Measurements from ENCODE around the gene TMEM209. TPM values are rescaled to one million over a fixed set of nuclear protein-coding genes. Genes with fewer than 3 reads are reported as not detected.

Gene TMEM209
- total and polyA plus RNA-seq, 4 donors, result 4.5 to 10.1 (median 9.0) TPM

GRCh38 chr7:130149281-130150139, 55.7 kb downstream of the TMEM209 start (continued):
- no peak for TF ChIP-seq REST (IDR thresholded peaks at IDR 0.05)

GRCh38 chr7:130148561-130148960, 56.6 kb downstream of the TMEM209 start:
- DNase-seq (ENCODE audit: low spot score), result no peak
- no peaks in the 10 kb centered on the region for H3K27me3 ChIP-seq (ENCODE audit: control insufficient read depth in 4 of 4, insufficient read depth in 4 of 4, low read length in 3 of 4)
- no peak overlapping the region for H3K4me3 ChIP-seq (ENCODE audit: low read depth in 1 of 3, low read length in 3 of 3)
- H3K9me3 ChIP-seq (ENCODE audit: control insufficient read depth in 4 of 4, low read length in 3 of 4), result no peaks in the 10 kb centered on the region
- H3K27ac ChIP-seq (ENCODE audit: low read depth in 1 of 2, low read length in 2 of 2), result no peak overlapping the region
- H3K4me1 ChIP-seq (ENCODE audit: control insufficient read depth in 4 of 4, insufficient read depth in 4 of 4, low read length in 3 of 4), result peaks cover 0 to 2% (median 0%) of the 10 kb centered on the region in 4 donors
- no peaks in the 10 kb centered on the region for H3K36me3 ChIP-seq (ENCODE audit: control insufficient read depth in 4 of 4, insufficient read depth in 3 of 4, low read depth in 1 of 4, low read length in 3 of 4)
- WGBS, result 81% methylated on average over 9 of the region's 9 CpGs
- H3K9ac ChIP-seq (ENCODE audit: low read depth in 1 of 2, low read length in 2 of 2), result no peak overlapping the region
- no peak for TF ChIP-seq EGR1 (IDR thresholded peaks at IDR 0.05; ENCODE audit: low read depth in 2 of 2)
- no peak for TF ChIP-seq HNF4A (conservative IDR thresholded peaks at IDR 0.05)
- TF ChIP-seq JUND (IDR thresholded peaks at IDR 0.05), result no peak
- no peak for TF ChIP-seq NR2F2 (IDR thresholded peaks at IDR 0.05)
- TF ChIP-seq RXRA (IDR thresholded peaks at IDR 0.05), result no peak

GRCh38 chr7:130147710-130148325, 57.4 kb downstream of the TMEM209 start:
- WGBS, result 97% methylated on average over 14 of the region's 14 CpGs
- TF ChIP-seq SP1 (IDR thresholded peaks at IDR 0.05), result no peak
- no peak for TF ChIP-seq GABPA (IDR thresholded peaks at IDR 0.05 in 1 of 2, conservative IDR thresholded peaks at IDR 0.05 in 1 of 2)
- no peak for TF ChIP-seq CTCF (IDR thresholded peaks at IDR 0.05; ENCODE audit: low read depth, low read length, missing input control)
- no peak for TF ChIP-seq ATF3 (IDR thresholded peaks at IDR 0.05)
- no peak for TF ChIP-seq FOXA2 (IDR thresholded peaks at IDR 0.05)
- no peak for TF ChIP-seq FOXA1 (IDR thresholded peaks at IDR 0.05)
- TF ChIP-seq HNF4A (conservative IDR thresholded peaks at IDR 0.05), result no peak
- no peak for TF ChIP-seq RXRA (IDR thresholded peaks at IDR 0.05)
- TF ChIP-seq HNF4G (IDR thresholded peaks at IDR 0.05), result no peak
- TF ChIP-seq REST (IDR thresholded peaks at IDR 0.05), result no peak
- no peak for TF ChIP-seq NR2F2 (IDR thresholded peaks at IDR 0.05)
- TF ChIP-seq YY1 (IDR thresholded peaks at IDR 0.05), result no peak
- no peak for TF ChIP-seq ZBTB33 (IDR thresholded peaks at IDR 0.05)
- TF ChIP-seq TAF1 (conservative IDR thresholded peaks at IDR 0.05), result no peak
- no peak for TF ChIP-seq EGR1 (IDR thresholded peaks at IDR 0.05; ENCODE audit: low read depth in 2 of 2)
- H3K4me1 ChIP-seq (ENCODE audit: control insufficient read depth in 4 of 4, insufficient read depth in 4 of 4, low read length in 3 of 4), result peaks cover 0 to 2% (median 0%) of the 10 kb centered on the region in 4 donors
- no peaks in the 10 kb centered on the region for H3K27me3 ChIP-seq (ENCODE audit: control insufficient read depth in 4 of 4, insufficient read depth in 4 of 4, low read length in 3 of 4)
- H3K36me3 ChIP-seq (ENCODE audit: control insufficient read depth in 4 of 4, insufficient read depth in 3 of 4, low read depth in 1 of 4, low read length in 3 of 4), result no peaks in the 10 kb centered on the region
- no peak overlapping the region for H3K27ac ChIP-seq (ENCODE audit: low read depth in 1 of 2, low read length in 2 of 2)
- no peaks in the 10 kb centered on the region for H3K9me3 ChIP-seq (ENCODE audit: control insufficient read depth in 4 of 4, low read length in 3 of 4)
- no peak for DNase-seq (ENCODE audit: low spot score)
- H3K9ac ChIP-seq (ENCODE audit: low read depth in 1 of 2, low read length in 2 of 2), result no peak overlapping the region
- H3K4me3 ChIP-seq (ENCODE audit: low read depth in 1 of 3, low read length in 3 of 3), result no peak overlapping the region
